Prostate gland (tissue), 2 donors: Measurements from ENCODE around the gene TSPAN33. TPM values are rescaled to one million over a fixed set of nuclear protein-coding genes. Genes with fewer than 3 reads are reported as not detected.

ENCODE experiments used
- DNase-seq: peaks from one replicate; pipeline ENCODE4 v3.0.0-alpha.2; 2019; ENCODE audit warnings: low spot score
- H3K27ac ChIP-seq, 2 donors: fragments of 200-600 bp; sonication (generic); 2 replicates each; pipeline ENCODE4 v1.5.1; 2017 to 2019
- H3K27me3 ChIP-seq: fragments of 200-600 bp; sonication (generic); replicated peaks from 2 replicates; pipeline ENCODE4 v1.5.1; 2019; ENCODE audit not compliant: insufficient read depth
- H3K36me3 ChIP-seq, 2 donors: fragments of 200-600 bp; sonication (generic); 1 replicate in 1 of 2; 2 replicates in 1 of 2; pipeline versions ENCODE4 v1.5.1 to v1.8.1; 2017 to 2019
- H3K4me1 ChIP-seq: fragments of 200-600 bp; sonication (generic); replicated peaks from 2 replicates; pipeline ENCODE4 v1.5.1; 2019
- H3K4me3 ChIP-seq, 2 donors: fragments of 200-600 bp; sonication (generic); 2 replicates each; pipeline ENCODE4 v1.5.1; 2017 to 2019
- H3K9me3 ChIP-seq: fragments of 200-600 bp; sonication (generic); 2 replicates; pipeline ENCODE4 v1.5.1; 2017
- POLR2A ChIP-seq: fragments of 450-650 bp; IDR thresholded peaks from one replicate; pipeline ENCODE4 v1.6.1; 2016; ENCODE audit warnings: antibody characterized with exemption, mild to moderate bottlenecking
- POLR2AphosphoS5 ChIP-seq: sonication (generic); formaldehyde crosslinking; IDR thresholded peaks from one replicate; pipeline ENCODE4 v1.6.1; 2017; ENCODE audit warnings: antibody characterized with exemption
- WGBS: methylation state at CpG from one replicate; pipeline ENCODE4 v1.1.5; 2018; 5-methylcytosine and 5-hydroxymethylcytosine counted together
- intact Hi-C: fragments of 100-400 bp; cut with DNase I; formaldehyde crosslinking; loops from one replicate; pipeline ENCODE4 v1.14.2; 2022
- total RNA-seq, 2 donors: library from RNA; depleted of rRNA; stranded (reverse); fragments of >200 nt; gene quantifications; one replicate each; pipeline ENCODE4 v1.1.0, GENCODE V29; 2016
- TF ChIP-seq, protein P1 (sequence below), 4 experiments: fragments of 200-600 bp in 2 of 4; fragments of 450-650 bp in 2 of 4; sonication (generic) in 2 of 4; IDR thresholded peaks; 1 replicate in 3 of 4; 2 replicates in 1 of 4; pipeline ENCODE4 v1.5.1; 2016 to 2019; ENCODE audit warnings: antibody characterized with exemption in 4 of 4, mild to moderate bottlenecking in 2 of 4, moderate library complexity in 2 of 4

Gene TSPAN33
- total RNA-seq, 2 donors from 2014 or later, result 8.4 to 47.7 TPM

- H3K4me3 ChIP-seq, result no peak overlapping the region
- no peak for DNase-seq
- no peaks in the 10 kb centered on the region for H3K36me3 ChIP-seq
- 85% methylated on average over 3 of the region's 3 CpGs for WGBS
- H3K27ac ChIP-seq, result no peak overlapping the region
- no peaks in the 10 kb centered on the region for H3K4me1 ChIP-seq
- intact Hi-C loops, result no loop called here
- H3K9me3 ChIP-seq, result no peaks in the 10 kb centered on the region
- TF ChIP-seq POLR2A, result no peak
- no peaks in the 10 kb centered on the region for H3K27me3 ChIP-seq
These were observed 15.0 kb downstream of the TSPAN33 start for GRCh38 chr7:129159539-129159938.

GRCh38 chr7:129160161-129160905 lies 15.8 kb downstream of the TSPAN33 start:
- Histone ChIP-seq H3K4me3 (no peak overlapping the region), H3K4me1 (no peaks in the 10 kb centered on the region), H3K36me3 (no peaks in the 10 kb centered on the region), H3K9me3 (no peaks in the 10 kb centered on the region), H3K27ac (no peak overlapping the region), H3K27me3 (no peaks in the 10 kb centered on the region)
- DNase-seq, result no peak
- WGBS, result 95% methylated on average over 3 of the region's 3 CpGs
- intact Hi-C loops, result no loop called here
- TF ChIP-seq POLR2AphosphoS5 (no peak), POLR2A (no peak)
- TF ChIP-seq, protein P1, sequence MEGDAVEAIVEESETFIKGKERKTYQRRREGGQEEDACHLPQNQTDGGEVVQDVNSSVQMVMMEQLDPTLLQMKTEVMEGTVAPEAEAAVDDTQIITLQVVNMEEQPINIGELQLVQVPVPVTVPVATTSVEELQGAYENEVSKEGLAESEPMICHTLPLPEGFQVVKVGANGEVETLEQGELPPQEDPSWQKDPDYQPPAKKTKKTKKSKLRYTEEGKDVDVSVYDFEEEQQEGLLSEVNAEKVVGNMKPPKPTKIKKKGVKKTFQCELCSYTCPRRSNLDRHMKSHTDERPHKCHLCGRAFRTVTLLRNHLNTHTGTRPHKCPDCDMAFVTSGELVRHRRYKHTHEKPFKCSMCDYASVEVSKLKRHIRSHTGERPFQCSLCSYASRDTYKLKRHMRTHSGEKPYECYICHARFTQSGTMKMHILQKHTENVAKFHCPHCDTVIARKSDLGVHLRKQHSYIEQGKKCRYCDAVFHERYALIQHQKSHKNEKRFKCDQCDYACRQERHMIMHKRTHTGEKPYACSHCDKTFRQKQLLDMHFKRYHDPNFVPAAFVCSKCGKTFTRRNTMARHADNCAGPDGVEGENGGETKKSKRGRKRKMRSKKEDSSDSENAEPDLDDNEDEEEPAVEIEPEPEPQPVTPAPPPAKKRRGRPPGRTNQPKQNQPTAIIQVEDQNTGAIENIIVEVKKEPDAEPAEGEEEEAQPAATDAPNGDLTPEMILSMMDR (IDR thresholded peaks at IDR 0.05), result no peak

DNA sequence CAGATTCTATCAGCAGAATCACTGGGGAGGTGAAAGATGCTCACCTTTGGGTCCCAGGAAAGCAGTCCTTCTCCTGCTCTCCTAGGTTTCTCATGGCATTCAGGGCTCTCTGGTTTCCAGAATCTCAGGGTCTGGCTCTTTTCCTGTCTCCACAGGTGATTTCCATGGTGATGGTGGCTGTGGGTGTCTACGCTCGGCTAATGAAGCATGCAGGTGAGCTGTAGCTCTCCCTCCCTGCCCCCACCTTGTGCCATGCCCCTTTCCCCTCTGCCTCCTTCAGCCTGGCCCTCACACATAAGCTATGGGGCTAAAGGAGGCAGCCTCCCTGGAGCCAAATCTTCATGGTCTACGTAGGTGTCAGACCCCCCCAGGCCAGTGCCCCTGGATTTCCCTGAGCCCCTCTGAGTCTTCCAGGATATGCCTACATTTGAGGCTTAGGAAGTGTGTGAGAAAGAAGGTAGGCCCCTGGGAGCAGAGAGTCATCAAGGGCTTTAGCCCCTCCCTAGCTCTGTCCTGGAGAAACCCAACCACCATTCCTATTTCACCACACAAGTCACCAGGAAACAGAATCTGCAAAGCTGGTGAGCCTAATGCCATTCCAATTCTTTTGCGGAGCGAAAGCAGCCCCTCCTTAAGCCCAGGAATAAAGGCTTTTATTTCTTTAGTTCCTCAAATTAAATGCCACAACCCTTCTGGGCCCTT lies 17.2 kb downstream of the TSPAN33 start:
- H3K4me3 ChIP-seq, result no peak overlapping the region
- no peaks in the 10 kb centered on the region for H3K27me3 ChIP-seq
- no peaks in the 10 kb centered on the region for H3K36me3 ChIP-seq
- no peak for TF ChIP-seq POLR2A
- no peak for TF ChIP-seq POLR2AphosphoS5
- TF ChIP-seq, protein P1 (IDR thresholded peaks at IDR 0.05), result no peak
- WGBS, result 92% methylated on average over 5 of the region's 5 CpGs
- no peak overlapping the region for H3K27ac ChIP-seq
- no peak for DNase-seq
- no peaks in the 10 kb centered on the region for H3K9me3 ChIP-seq
- intact Hi-C loops, result loop anchor here (2.0 kb wide), 1 partner anchor 49 kb away; no protein-coding TSS in a partner anchor
- no peaks in the 10 kb centered on the region for H3K4me1 ChIP-seq

- no peaks in the 10 kb centered on the region for H3K36me3 ChIP-seq
- no peaks in the 10 kb centered on the region for H3K9me3 ChIP-seq
- 77% methylated on average over 5 of the region's 5 CpGs for WGBS
- H3K27ac ChIP-seq, result no peak overlapping the region
- no peak for DNase-seq
- no peak overlapping the region for H3K4me3 ChIP-seq
- H3K27me3 ChIP-seq, result no peaks in the 10 kb centered on the region
- no peaks in the 10 kb centered on the region for H3K4me1 ChIP-seq
- TF ChIP-seq POLR2AphosphoS5 (no peak), POLR2A (no peak)
- TF ChIP-seq, protein P1 (IDR thresholded peaks at IDR 0.05), result no peak
- intact Hi-C loops, result loop anchor here (2.0 kb wide), 1 partner anchor 48 kb away; no protein-coding TSS in a partner anchor
These were observed 18.2 kb downstream of the TSPAN33 start for GRCh38 chr7:129162732-129163131.

GRCh38 chr7:129163875-129164544 lies 19.5 kb downstream of the TSPAN33 start:
- Histone ChIP-seq H3K4me1 (no peaks in the 10 kb centered on the region), H3K9me3 (no peaks in the 10 kb centered on the region), H3K27me3 (no peaks in the 10 kb centered on the region), H3K36me3 (no peaks in the 10 kb centered on the region), H3K4me3 (no peak overlapping the region), H3K27ac (no peak overlapping the region)
- TF ChIP-seq, protein P1 (IDR thresholded peaks at IDR 0.05), result peak; percentile 76 to 83 (median 80)
- no peak for TF ChIP-seq POLR2AphosphoS5
- intact Hi-C loops, result loop anchor here (2.0 kb wide), 1 partner anchor 47 kb away; no protein-coding TSS in a partner anchor
- no peak for DNase-seq
- WGBS, result 60% methylated on average over 11 of the region's 11 CpGs
